Esophagus muscularis mucosa (tissue), 4 donors: Measurements from ENCODE around the gene NBPF3.

ENCODE experiments used
- CTCF ChIP-seq, 3 experiments: fragments of 200-600 bp in 2 of 3; fragments of 450-650 bp in 1 of 3; sonication (generic) in 2 of 3; IDR thresholded peaks; one replicate each; pipeline ENCODE4 v1.5.1; 2017 to 2019; ENCODE audit warnings: antibody characterized with exemption in 3 of 3, mild to moderate bottlenecking in 2 of 3, moderate library complexity in 1 of 3
- EP300 ChIP-seq: sonication (generic); formaldehyde crosslinking; IDR thresholded peaks from one replicate; pipeline ENCODE4 v1.6.1; 2017; ENCODE audit warnings: antibody characterized with exemption
- POLR2A ChIP-seq: fragments of 450-650 bp; IDR thresholded peaks from one replicate; pipeline ENCODE4 v1.6.1; 2017; ENCODE audit warnings: antibody characterized with exemption, moderate library complexity, mild to moderate bottlenecking, low read depth

- TF ChIP-seq POLR2A = no peak
- TF ChIP-seq CTCF (IDR thresholded peaks at IDR 0.05) = no peak
- no peak for TF ChIP-seq EP300
Measured at GRCh38 chr1:21525340-21525717, 85.4 kb downstream of the NBPF3 start.
